ENCODE data around the gene WDR64.

DNA sequence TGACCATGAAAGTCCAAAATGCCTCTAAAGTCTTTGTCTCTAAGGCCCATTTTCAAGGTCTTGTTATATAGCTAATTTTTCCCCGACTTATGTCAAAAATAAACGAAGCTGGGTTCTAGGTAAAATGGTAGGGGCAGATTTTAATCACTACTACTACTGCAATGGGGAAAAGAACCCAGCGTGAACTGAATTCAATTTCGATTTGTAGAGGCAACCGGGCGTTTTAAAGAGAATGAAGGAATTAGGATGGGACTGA lies 195.4 kb downstream of the WDR64 start:
- TF ChIP-seq, protein P1, sequence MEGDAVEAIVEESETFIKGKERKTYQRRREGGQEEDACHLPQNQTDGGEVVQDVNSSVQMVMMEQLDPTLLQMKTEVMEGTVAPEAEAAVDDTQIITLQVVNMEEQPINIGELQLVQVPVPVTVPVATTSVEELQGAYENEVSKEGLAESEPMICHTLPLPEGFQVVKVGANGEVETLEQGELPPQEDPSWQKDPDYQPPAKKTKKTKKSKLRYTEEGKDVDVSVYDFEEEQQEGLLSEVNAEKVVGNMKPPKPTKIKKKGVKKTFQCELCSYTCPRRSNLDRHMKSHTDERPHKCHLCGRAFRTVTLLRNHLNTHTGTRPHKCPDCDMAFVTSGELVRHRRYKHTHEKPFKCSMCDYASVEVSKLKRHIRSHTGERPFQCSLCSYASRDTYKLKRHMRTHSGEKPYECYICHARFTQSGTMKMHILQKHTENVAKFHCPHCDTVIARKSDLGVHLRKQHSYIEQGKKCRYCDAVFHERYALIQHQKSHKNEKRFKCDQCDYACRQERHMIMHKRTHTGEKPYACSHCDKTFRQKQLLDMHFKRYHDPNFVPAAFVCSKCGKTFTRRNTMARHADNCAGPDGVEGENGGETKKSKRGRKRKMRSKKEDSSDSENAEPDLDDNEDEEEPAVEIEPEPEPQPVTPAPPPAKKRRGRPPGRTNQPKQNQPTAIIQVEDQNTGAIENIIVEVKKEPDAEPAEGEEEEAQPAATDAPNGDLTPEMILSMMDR (IDR thresholded peaks at IDR 0.05), result no peak
- TF ChIP-seq POLR2A (IDR thresholded peaks at IDR 0.05) (no peak), EP300 (IDR thresholded peaks at IDR 0.05) (no peak)
